Mesothelial cell of epicardium (in vitro differentiated cells): ENCODE results near the gene ZNF711. TPM values are rescaled to one million over a fixed set of nuclear protein-coding genes. Genes with fewer than 3 reads are reported as not detected.
"Not testable (repeated sequence)": the region's sequence is repeated elsewhere in the genome, so short reads cannot be mapped to it uniquely, and the experiment has no call there.

Experiments
- DNase-seq, 2 experiments: peaks; one replicate each; pipeline ENCODE4 v3.0.0; 2021; ENCODE audit warnings: low spot score in 2 of 2; ENCODE audit not compliant: unreplicated experiment in 2 of 2
- H3K27ac Mint-ChIP-seq: 2 replicates; pipeline ENCODE4 v1.8.0; 2021; ENCODE audit warnings: mixed read lengths
- H3K27me3 Mint-ChIP-seq: 2 replicates; pipeline ENCODE4 v1.8.0; 2021; ENCODE audit warnings: low read depth, mixed read lengths
- H3K36me3 Mint-ChIP-seq: 2 replicates; pipeline ENCODE4 v1.8.0; 2021; ENCODE audit warnings: mixed read lengths
- H3K4me1 Mint-ChIP-seq: 2 replicates; pipeline ENCODE4 v1.8.0; 2021; ENCODE audit warnings: mixed read lengths
- H3K4me3 Mint-ChIP-seq: 2 replicates; pipeline ENCODE4 v1.8.0; 2021; ENCODE audit warnings: mild to moderate bottlenecking, moderate library complexity, mixed read lengths
- H3K9me3 Mint-ChIP-seq: 2 replicates; pipeline ENCODE4 v1.8.0; 2021; ENCODE audit warnings: mixed read lengths
- total RNA-seq: library from RNA; stranded (reverse); gene quantifications from 3 replicates; pipeline ENCODE4 v1.2.1, GENCODE V29; 2021
- TF ChIP-seq, protein P1 (sequence below): fragments of 200-600 bp; sonication (generic); IDR thresholded peaks from one replicate; pipeline ENCODE4 v1.5.0; 2021; ENCODE audit warnings: antibody characterized with exemption; ENCODE audit not compliant: unreplicated experiment

The ZNF711 gene
- total RNA-seq, 1 donor from 2014 or later: 54.2 TPM

DNA sequence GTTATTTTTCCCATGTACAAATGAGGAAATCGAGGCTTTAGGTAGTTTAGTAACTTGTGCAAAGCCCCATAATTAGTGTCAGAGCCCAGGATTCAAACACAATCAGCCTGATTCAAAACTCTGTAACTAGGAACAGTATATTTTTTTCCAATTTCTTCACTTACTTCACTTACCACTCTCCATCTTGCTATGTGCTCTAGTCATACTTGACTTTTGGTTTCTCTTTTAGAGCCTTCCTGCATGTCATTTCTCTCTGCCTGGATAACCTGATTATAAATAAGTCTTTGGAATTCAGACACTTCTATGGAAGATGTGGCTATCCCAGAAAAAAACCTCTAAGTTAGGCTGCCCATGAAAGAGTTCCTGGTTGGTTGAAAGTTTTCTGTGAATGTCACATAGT, 22.4 kb upstream of the ZNF711 start:
- no peak overlapping the region for H3K27ac Mint-ChIP-seq
- H3K9me3 Mint-ChIP-seq: peaks cover 28% of the 10 kb centered on the region
- no peaks in the 10 kb centered on the region for H3K36me3 Mint-ChIP-seq
- TF ChIP-seq, protein P1, sequence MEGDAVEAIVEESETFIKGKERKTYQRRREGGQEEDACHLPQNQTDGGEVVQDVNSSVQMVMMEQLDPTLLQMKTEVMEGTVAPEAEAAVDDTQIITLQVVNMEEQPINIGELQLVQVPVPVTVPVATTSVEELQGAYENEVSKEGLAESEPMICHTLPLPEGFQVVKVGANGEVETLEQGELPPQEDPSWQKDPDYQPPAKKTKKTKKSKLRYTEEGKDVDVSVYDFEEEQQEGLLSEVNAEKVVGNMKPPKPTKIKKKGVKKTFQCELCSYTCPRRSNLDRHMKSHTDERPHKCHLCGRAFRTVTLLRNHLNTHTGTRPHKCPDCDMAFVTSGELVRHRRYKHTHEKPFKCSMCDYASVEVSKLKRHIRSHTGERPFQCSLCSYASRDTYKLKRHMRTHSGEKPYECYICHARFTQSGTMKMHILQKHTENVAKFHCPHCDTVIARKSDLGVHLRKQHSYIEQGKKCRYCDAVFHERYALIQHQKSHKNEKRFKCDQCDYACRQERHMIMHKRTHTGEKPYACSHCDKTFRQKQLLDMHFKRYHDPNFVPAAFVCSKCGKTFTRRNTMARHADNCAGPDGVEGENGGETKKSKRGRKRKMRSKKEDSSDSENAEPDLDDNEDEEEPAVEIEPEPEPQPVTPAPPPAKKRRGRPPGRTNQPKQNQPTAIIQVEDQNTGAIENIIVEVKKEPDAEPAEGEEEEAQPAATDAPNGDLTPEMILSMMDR: no peak
- H3K4me3 Mint-ChIP-seq: no peak overlapping the region
- DNase-seq: no peak
- no peaks in the 10 kb centered on the region for H3K4me1 Mint-ChIP-seq
- H3K27me3 Mint-ChIP-seq: no peaks in the 10 kb centered on the region

DNA sequence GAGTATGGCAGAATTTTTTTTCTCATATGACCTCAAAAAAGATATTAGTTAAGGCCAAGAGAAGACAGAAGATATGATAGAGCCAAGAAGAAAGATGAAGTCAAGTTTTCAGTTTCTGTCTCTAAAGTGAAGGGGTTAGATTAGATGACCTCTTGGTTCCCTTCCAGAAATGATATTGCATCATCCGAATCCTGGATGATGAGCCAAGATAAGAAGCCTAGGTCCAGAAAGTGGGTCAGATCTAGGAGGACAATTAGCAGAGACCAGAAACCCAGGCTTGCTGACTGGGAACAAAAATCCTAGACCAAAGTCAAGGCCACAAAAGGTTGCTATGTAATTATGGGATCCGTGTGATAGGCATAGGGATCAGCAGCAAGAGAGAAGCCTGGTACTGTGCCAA, 20.4 kb upstream of the ZNF711 start:
- no peaks in the 10 kb centered on the region for H3K36me3 Mint-ChIP-seq
- H3K27ac Mint-ChIP-seq: no peak overlapping the region
- TF ChIP-seq, protein P1: no peak
- H3K9me3 Mint-ChIP-seq: peaks cover 24% of the 10 kb centered on the region
- H3K4me3 Mint-ChIP-seq: no peak overlapping the region
- H3K4me1 Mint-ChIP-seq: no peaks in the 10 kb centered on the region
- no peak for DNase-seq
- no peaks in the 10 kb centered on the region for H3K27me3 Mint-ChIP-seq

DNA sequence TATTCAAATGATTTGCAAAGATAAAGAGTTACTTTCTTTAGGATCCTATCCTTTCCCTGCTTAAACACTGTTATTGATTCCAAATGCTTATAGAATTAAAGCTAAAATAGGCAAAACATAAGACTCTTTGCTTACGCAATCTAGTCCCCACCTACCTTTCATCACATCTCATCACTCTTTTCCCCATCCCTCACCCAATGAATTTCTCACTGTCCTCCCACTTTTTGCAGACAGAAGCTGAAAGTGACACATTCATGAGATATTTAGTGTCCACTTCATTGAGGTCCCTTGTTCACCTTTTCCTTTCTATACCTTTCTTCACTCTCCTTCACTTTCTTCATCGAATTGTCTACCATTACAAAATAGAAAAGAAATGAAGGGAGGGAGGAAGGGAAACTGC, 636 bp upstream of the ZNF711 start:
- H3K27me3 Mint-ChIP-seq: no peaks in the 10 kb centered on the region

DNA sequence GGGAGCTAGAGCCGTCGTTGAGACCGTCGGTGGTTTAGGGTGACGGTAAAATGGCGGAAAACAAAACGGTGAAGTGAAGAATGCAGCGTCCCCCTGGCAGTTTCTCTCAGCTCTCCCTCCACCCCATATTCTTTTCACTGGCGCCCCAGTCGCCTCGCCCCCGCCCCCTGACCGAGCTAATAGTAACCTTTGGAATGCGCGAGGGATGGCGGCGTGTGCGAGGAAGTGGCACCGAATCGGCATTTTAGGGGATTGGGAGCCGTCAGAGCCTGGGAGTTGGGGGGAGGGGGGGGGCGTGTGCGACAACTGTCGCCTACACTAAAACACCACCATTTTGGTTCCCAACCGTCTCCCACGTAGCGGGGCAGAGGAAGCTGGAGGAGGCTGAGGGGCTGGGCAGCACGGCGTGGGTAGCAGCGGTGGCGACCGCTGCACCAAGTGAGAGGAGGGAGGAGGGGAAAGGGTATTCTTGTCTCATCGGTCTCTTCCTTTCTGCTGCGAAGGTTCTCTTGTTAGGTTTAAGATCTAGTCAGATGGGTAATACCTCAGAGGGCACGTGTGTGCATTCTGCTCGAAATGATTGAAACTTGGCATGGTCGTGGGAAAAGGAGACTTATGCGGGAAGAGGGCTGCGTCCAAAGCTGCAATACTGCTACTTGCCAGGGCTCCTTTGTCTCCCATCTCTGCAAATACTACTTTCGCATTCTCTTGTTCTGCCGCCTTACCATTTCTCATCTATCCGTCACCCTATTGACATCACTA, 840 bp downstream of the ZNF711 start:
- Mint-ChIP-seq H3K9me3 (peaks cover 22% of the 10 kb centered on the region), H3K36me3 (peaks cover 2% of the 10 kb centered on the region), H3K4me1 (peaks cover 21% of the 10 kb centered on the region), H3K27me3 (no peaks in the 10 kb centered on the region), H3K27ac (peak overlapping the region; percentile 95), H3K4me3 (peak overlapping the region; percentile 91)
- DNase-seq: peak in 1 of 2 experiments; percentile 45
- TF ChIP-seq, protein P1: no peak

More for the DNA sequence above, 636 bp upstream of the ZNF711 start:
- H3K27ac Mint-ChIP-seq: peak overlapping the region; percentile 98
- TF ChIP-seq, protein P1: no peak
- DNase-seq: no peak
- peak overlapping the region; percentile 91 for H3K4me3 Mint-ChIP-seq
- no peaks in the 10 kb centered on the region for H3K36me3 Mint-ChIP-seq
- peaks cover 17% of the 10 kb centered on the region for H3K9me3 Mint-ChIP-seq
- H3K4me1 Mint-ChIP-seq: peaks cover 21% of the 10 kb centered on the region

DNA sequence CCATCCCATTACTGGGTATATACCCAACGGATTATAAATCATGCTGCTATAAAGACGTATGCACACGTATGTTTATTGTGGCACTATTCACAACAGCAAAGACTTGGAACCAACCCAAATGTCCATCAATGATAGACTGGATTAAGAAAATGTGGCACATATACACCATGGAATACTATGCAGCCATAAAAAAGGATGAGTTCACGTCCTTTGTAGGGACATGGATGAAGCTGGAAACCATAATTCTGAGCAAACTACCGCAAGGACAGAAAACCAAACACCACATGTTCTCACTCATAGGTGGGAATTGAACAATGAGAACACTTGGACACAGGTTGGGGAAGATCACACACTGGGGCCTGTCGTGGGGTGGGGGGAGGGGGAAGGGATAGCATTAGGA, 41.5 kb downstream of the ZNF711 start:
- not testable (repeated sequence) for H3K4me1 Mint-ChIP-seq, H3K36me3 Mint-ChIP-seq, H3K27ac Mint-ChIP-seq, DNase-seq, H3K4me3 Mint-ChIP-seq, H3K27me3 Mint-ChIP-seq
- H3K9me3 Mint-ChIP-seq: peaks cover 59% of the 10 kb centered on the region

DNA sequence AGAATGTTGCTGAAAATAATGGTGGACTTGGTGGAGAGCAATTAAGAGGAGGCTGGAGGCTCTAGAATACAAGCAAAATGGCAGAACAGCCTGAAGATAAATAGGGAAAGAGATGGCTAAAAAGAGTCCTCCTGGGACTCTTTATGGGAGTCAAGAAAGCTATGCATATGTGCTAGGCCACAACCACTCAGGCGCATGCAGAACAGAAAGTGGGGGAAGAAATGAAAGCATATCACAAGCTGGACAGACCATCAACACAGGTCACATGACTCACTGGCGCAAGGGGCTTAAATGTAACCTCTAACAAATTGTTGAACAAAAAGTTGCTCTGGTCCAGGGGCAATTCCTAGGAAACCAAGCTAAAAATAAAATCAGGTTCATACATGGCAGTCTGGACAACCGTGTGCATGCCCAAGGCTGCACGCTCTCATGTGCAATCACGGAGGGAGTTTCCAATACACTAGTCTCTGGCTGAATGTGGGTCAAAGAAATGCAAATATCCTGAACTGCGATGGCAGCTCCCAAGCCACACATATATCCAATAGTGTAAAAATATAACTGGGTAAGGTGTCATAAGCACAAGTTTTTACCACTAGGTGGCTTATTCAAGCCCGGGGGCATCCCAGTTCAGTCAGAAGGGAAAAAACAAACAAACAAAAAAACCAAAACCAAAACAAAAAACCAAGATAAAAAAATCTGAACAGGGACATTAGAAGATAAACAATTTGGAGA, 45.4 kb downstream of the ZNF711 start:
- TF ChIP-seq, protein P1: no peak
- H3K4me1 Mint-ChIP-seq: no peaks in the 10 kb centered on the region
- peaks cover 1% of the 10 kb centered on the region for H3K36me3 Mint-ChIP-seq
- no peak overlapping the region for H3K4me3 Mint-ChIP-seq
- H3K27me3 Mint-ChIP-seq: no peaks in the 10 kb centered on the region
- DNase-seq: no peak
- no peak overlapping the region for H3K27ac Mint-ChIP-seq
- H3K9me3 Mint-ChIP-seq: peaks cover 71% of the 10 kb centered on the region
